Astrocyte (in vitro differentiated cells and primary cell): ENCODE results near the gene POU2AF3.

ENCODE experiments used
- CTCF ChIP-seq: IDR thresholded peaks from 2 replicates; pipeline ENCODE4 v1.5.1; 2011; ENCODE audit warnings: low read depth, mild to moderate bottlenecking, inconsistent platforms, low read length, moderate library complexity; ENCODE audit not compliant: insufficient read depth
- EZH2 ChIP-seq: IDR thresholded peaks from 2 replicates; pipeline ENCODE4 v1.6.1; 2012; ENCODE audit warnings: mild to moderate bottlenecking, low read length, inconsistent platforms; ENCODE audit not compliant: insufficient read depth

- TF ChIP-seq CTCF = no peak
- TF ChIP-seq EZH2 = no peak
Measured at GRCh38 chr11:111308140-111308539, 9.8 kb downstream of the POU2AF3 start.
